ENCODE measurements around the gene CCDC88B. TPM values are rescaled to one million over a fixed set of nuclear protein-coding genes. Genes with fewer than 3 reads are reported as not detected.

The CCDC88B gene
- total RNA-seq, 2 donors from 2014 or later = 111 to 153 TPM

GRCh38 chr11:64349025-64349387 lies 9.0 kb downstream of the CCDC88B start:
- Mint-ChIP-seq H3K36me3 (ENCODE audit: low read depth) (peaks cover 3% of the 10 kb centered on the region), H3K27me3 (no peaks in the 10 kb centered on the region), H3K4me3 (no peak overlapping the region), H3K27ac (no peak overlapping the region), H3K4me1 (peaks cover 11% of the 10 kb centered on the region)
- DNase-seq (no peak), ATAC-seq (no peak)
- H3K9me3 ChIP-seq (ENCODE audit: control insufficient read depth, low read length, poor library complexity, severe bottlenecking) = no peaks in the 10 kb centered on the region

GRCh38 chr11:64349404-64349803 lies 9.4 kb downstream of the CCDC88B start:
- Mint-ChIP-seq H3K4me3 (no peak overlapping the region), H3K4me1 (peaks cover 11% of the 10 kb centered on the region), H3K27me3 (no peaks in the 10 kb centered on the region), H3K27ac (no peak overlapping the region), H3K36me3 (ENCODE audit: low read depth) (peaks cover 3% of the 10 kb centered on the region)
- H3K9me3 ChIP-seq (ENCODE audit: control insufficient read depth, low read length, poor library complexity, severe bottlenecking) = no peaks in the 10 kb centered on the region
- no peak for ATAC-seq
- DNase-seq = no peak

GRCh38 chr11:64351136-64351631 lies 11.2 kb downstream of the CCDC88B start:
- Mint-ChIP-seq H3K4me3 (no peak overlapping the region), H3K36me3 (ENCODE audit: low read depth) (no peaks in the 10 kb centered on the region), H3K4me1 (peaks cover 6% of the 10 kb centered on the region), H3K27ac (no peak overlapping the region), H3K27me3 (no peaks in the 10 kb centered on the region)
- no peaks in the 10 kb centered on the region for H3K9me3 ChIP-seq (ENCODE audit: control insufficient read depth, low read length, poor library complexity, severe bottlenecking)
- ATAC-seq (peak; percentile 14), DNase-seq (no peak)

- Mint-ChIP-seq H3K27me3 (no peaks in the 10 kb centered on the region), H3K4me3 (no peak overlapping the region), H3K4me1 (peaks cover 9% of the 10 kb centered on the region), H3K36me3 (ENCODE audit: low read depth) (peaks cover 3% of the 10 kb centered on the region), H3K27ac (no peak overlapping the region)
- H3K9me3 ChIP-seq (ENCODE audit: control insufficient read depth, low read length, poor library complexity, severe bottlenecking) = no peaks in the 10 kb centered on the region
- ATAC-seq (no peak), DNase-seq (no peak)
Measured at GRCh38 chr11:64352099-64352994, 12.3 kb downstream of the CCDC88B start.

DNA sequence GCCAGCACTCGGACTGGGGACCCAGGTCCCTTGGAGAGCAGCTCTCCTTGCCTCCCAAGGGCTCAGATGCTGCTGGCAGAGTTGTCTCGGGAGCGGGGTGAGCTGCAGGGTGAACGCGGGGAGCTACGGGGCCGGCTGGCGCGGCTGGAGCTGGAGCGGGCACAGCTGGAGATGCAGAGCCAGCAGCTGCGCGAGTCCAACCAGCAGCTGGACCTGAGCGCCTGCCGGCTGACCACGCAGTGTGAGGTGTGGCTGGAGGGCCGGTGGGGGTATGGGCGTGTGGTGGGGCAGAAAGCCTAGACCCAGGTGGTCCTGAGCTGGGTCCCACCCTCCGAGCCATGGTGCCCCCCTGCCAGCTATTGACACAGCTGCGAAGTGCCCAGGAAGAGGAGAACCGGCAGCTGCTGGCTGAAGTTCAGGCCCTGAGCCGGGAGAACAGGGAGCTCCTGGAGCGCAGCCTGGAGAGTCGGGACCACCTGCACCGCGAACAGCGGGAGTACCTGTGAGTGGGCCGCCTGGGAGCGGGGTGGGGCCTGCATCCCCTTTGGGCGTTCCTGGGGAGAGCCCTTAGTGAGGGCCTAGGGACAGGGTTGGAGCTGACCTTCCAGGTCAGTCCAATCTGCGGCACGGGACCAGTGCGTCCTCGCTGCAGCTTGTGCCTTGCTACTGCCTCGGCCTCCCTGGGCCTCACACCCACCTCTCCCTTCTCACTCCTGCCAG lies 13.2 kb downstream of the CCDC88B start:
- Mint-ChIP-seq H3K4me3 (no peak overlapping the region), H3K27ac (no peak overlapping the region), H3K36me3 (ENCODE audit: low read depth) (peaks cover 3% of the 10 kb centered on the region), H3K4me1 (peaks cover 14% of the 10 kb centered on the region), H3K27me3 (no peaks in the 10 kb centered on the region)
- no peaks in the 10 kb centered on the region for H3K9me3 ChIP-seq (ENCODE audit: control insufficient read depth, low read length, poor library complexity, severe bottlenecking)
- ATAC-seq (no peak), DNase-seq (no peak)

GRCh38 chr11:64353715-64354506 lies 13.9 kb downstream of the CCDC88B start:
- H3K4me1 Mint-ChIP-seq = peaks cover 14% of the 10 kb centered on the region

DNA sequence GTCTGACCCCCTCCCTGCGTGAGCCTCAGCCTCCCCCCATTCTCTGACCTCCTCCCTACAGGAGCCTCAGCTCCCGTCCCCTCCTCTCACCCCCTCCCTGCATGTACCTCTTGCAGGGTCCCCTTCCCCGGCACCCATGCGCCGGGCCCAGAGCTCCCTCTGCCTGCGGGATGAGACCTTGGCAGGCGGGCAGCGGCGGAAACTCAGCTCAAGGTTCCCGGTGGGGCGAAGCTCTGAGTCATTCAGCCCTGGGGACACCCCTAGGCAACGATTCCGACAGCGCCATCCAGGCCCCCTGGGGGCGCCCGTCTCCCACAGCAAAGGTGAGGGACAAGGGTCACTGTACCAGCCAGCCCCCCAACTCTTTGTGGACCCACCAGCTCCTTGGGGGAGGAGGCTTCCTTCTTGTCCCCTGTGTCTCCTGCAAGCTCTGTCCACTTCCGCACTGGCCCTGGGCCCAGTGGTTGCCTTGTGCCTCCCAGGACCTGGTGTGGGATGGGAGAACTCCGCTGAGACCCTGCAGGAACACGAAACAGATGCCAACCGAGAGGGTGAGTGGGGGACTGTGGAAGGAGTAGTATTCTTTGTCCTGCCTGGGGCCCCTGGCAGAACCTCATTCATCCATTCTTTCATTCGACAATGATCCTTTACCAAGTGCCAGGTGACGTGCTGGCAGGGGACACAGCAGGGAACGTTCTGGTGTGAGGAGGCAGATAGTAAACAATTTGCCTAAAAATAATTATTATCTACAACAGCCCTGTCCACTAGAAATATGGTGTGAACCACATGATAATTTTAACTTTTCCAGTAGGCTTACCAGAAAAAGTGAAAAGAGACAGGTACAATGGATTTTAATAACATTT lies 15.3 kb downstream of the CCDC88B start:
- DNase-seq (no peak), ATAC-seq (peak; percentile 14)
- H3K27ac Mint-ChIP-seq = no peak overlapping the region
- no peaks in the 10 kb centered on the region for H3K27me3 Mint-ChIP-seq
- H3K36me3 Mint-ChIP-seq (ENCODE audit: low read depth) = peaks cover 3% of the 10 kb centered on the region
- no peak overlapping the region for H3K4me3 Mint-ChIP-seq
- H3K4me1 Mint-ChIP-seq = peaks cover 23% of the 10 kb centered on the region
- no peaks in the 10 kb centered on the region for H3K9me3 ChIP-seq (ENCODE audit: control insufficient read depth, low read length, poor library complexity, severe bottlenecking)

More at GRCh38 chr11:64353715-64354506, 13.9 kb downstream of the CCDC88B start:
- DNase-seq = no peak
- Mint-ChIP-seq H3K27me3 (no peaks in the 10 kb centered on the region), H3K4me3 (no peak overlapping the region), H3K27ac (no peak overlapping the region), H3K36me3 (ENCODE audit: low read depth) (peaks cover 3% of the 10 kb centered on the region)
- no peaks in the 10 kb centered on the region for H3K9me3 ChIP-seq (ENCODE audit: control insufficient read depth, low read length, poor library complexity, severe bottlenecking)
- no peak for ATAC-seq

DNA sequence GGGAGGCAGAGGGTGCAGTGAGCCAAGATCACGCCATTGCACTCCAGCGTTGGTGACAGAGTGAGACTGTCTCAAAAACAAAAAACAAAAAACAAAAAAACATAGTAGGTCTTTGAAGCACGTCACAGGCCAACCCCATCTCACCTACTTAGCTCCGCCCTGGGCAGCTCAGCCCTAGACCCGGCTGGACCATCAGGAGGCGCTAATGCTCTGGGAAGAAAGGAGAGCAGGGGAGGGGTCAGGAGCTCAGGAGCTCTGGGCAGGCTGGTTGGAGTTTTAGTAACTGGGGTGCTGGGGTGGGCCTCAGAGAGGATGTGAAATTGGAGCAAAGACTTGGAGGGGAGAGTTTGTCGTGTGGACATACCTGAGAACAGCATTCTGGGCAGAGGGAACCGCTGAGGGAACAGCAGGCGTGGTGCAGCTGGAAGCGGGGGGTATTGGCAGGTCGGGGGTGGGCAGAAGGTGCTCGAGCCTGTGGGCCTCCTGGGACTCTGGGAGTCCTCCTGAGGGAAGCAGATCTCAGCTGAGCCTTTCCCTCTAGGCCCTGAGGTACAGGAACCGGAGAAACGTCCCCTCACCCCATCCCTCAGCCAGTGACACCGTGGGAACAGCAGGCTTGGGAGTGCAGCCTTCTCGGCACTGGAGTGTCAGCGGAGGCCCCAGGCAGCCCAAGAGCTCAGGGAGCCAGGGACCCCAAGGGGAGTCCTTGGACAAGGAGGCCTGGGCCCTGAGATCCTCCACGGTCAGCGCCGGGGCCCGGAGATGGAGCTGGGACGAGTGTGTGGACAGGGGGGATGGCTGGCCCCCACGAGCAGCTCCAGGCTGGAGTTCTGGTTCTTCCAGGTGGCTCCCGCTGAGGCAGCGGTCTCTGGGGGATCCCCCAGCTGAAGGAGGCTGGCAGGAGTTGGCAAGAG lies 16.8 kb downstream of the CCDC88B start:
- Mint-ChIP-seq H3K4me3 (peak overlapping the region; percentile 25), H3K4me1 (peaks cover 20% of the 10 kb centered on the region), H3K27me3 (no peaks in the 10 kb centered on the region), H3K27ac (peak overlapping the region; percentile 71), H3K36me3 (ENCODE audit: low read depth) (peaks cover 3% of the 10 kb centered on the region)
- H3K9me3 ChIP-seq (ENCODE audit: control insufficient read depth, low read length, poor library complexity, severe bottlenecking) = no peaks in the 10 kb centered on the region
- ATAC-seq (peak; percentile 14), DNase-seq (no peak)

DNA sequence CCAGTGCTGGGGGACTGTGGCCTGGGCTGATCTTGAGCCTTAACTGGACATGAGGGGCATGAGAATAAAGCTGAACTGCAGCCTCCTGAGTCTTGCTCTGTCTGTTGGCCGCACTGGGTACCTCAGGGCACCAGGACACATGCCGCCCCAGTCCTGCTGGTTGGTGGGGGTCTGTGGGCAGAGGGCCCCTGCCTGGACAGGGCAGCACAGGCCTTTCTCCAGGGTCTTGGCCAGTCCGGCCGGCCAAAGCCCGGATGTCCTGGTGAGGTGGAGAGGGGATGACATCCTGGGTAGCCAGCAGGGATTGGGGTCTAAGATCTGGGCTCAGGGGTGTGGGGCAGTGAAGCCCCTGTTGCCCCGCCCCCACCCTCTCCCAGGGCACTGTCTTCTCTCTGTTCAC lies 17.4 kb downstream of the CCDC88B start:
- Mint-ChIP-seq H3K27ac (peak overlapping the region; percentile 54), H3K4me3 (peak overlapping the region; percentile 85), H3K27me3 (no peaks in the 10 kb centered on the region), H3K4me1 (peaks cover 20% of the 10 kb centered on the region), H3K36me3 (ENCODE audit: low read depth) (peaks cover 3% of the 10 kb centered on the region)
- DNase-seq (no peak), ATAC-seq (no peak)
- H3K9me3 ChIP-seq (ENCODE audit: control insufficient read depth, low read length, poor library complexity, severe bottlenecking) = no peaks in the 10 kb centered on the region

DNA sequence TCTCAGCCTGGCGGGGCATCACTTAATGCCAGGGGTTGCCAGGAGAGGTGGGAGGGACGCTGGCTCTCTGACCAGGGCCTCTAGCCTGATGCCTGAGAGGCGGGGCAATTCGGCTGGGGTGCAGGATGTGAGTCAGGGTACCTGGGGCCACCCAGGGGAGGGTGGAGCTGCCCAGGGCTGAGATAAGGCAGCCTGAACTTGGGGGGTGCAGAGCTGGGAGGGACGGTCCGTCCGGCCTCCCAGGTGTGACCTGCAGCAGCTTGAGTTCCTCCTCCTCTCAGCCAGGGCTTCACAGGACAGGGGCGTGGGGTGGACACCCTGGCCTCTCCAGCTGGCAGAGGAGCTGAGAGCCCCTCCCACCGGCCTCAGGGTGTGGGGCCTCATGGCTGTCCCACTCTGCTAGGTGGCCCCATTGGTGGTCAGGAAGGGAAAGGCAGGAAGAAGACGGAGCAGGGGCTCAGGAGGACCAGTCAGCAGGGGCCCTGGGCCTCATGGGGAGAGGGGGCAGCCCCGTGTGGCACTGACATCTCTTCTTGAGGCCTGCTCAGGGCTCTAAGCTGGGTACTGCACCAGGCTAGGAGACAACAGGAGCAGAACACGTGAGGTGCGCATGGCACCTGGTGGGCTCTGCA lies 18.0 kb downstream of the CCDC88B start:
- Mint-ChIP-seq H3K4me3 (peak overlapping the region; percentile 85), H3K4me1 (peaks cover 20% of the 10 kb centered on the region), H3K27ac (peak overlapping the region; percentile 54), H3K36me3 (ENCODE audit: low read depth) (peaks cover 3% of the 10 kb centered on the region), H3K27me3 (no peaks in the 10 kb centered on the region)
- H3K9me3 ChIP-seq (ENCODE audit: control insufficient read depth, low read length, poor library complexity, severe bottlenecking) = no peaks in the 10 kb centered on the region
- ATAC-seq (no peak), DNase-seq (no peak)

- Mint-ChIP-seq H3K27ac (no peak overlapping the region), H3K4me3 (peak overlapping the region; percentile 85), H3K36me3 (ENCODE audit: low read depth) (peaks cover 3% of the 10 kb centered on the region), H3K27me3 (no peaks in the 10 kb centered on the region), H3K4me1 (peaks cover 20% of the 10 kb centered on the region)
- ATAC-seq = no peak
- no peaks in the 10 kb centered on the region for H3K9me3 ChIP-seq (ENCODE audit: control insufficient read depth, low read length, poor library complexity, severe bottlenecking)
- no peak for DNase-seq
Measured at GRCh38 chr11:64358536-64358906, 18.5 kb downstream of the CCDC88B start.
